CD4-positive, alpha-beta memory T cell (primary cell): ENCODE data around the gene PLPP6. TPM values are rescaled to one million over a fixed set of nuclear protein-coding genes. Genes with fewer than 3 reads are reported as not detected.

Experiments
- CTCF ChIA-PET: fragments of 350-600 bp; sonication (Branson Sonifier 250); formaldehyde crosslinking; loops from one replicate; lab custom pipeline; 2021; ENCODE audit warnings: inconsistent platforms; ENCODE audit not compliant: partially characterized antibody; lab: Charles Lee
- POLR2A ChIA-PET: fragments of 350-600 bp; sonication (Branson Sonifier 250); formaldehyde crosslinking; loops from one replicate; lab custom pipeline; 2021; ENCODE audit not compliant: partially characterized antibody; lab: Charles Lee
- DNase-seq, 5 donors: peaks; one replicate each; pipeline versions ENCODE4 v3.0.0 to v3.0.0-alpha.2; 2020 to 2022; ENCODE audit warnings: mixed read lengths in 1 of 5
- H3K27ac ChIP-seq: one replicate; pipeline ENCODE4 v1.7.0; 2013; ENCODE audit warnings: low read depth, low read length
- H3K27me3 ChIP-seq: 2 replicates; pipeline ENCODE4 v1.7.0; 2013; ENCODE audit warnings: mild to moderate bottlenecking, low read length, moderate library complexity; ENCODE audit not compliant: insufficient read depth
- H3K36me3 ChIP-seq: 2 replicates; pipeline ENCODE4 v1.7.0; 2013; ENCODE audit warnings: mild to moderate bottlenecking, low read length, moderate library complexity; ENCODE audit not compliant: insufficient read depth
- H3K4me1 ChIP-seq: 2 replicates; pipeline ENCODE4 v1.7.0; 2013; ENCODE audit warnings: mild to moderate bottlenecking, low read length, moderate library complexity; ENCODE audit not compliant: insufficient read depth
- H3K4me3 ChIP-seq, 2 donors: one replicate each; pipeline ENCODE4 v1.7.0; 2013; ENCODE audit warnings: low read length in 2 of 2, mild to moderate bottlenecking in 1 of 2
- H3K9me3 ChIP-seq, 2 donors: one replicate each; pipeline ENCODE4 v1.7.0; 2013; ENCODE audit warnings: low read length in 2 of 2, control low read depth in 1 of 2; ENCODE audit not compliant: control insufficient read depth in 1 of 2
- H3K27ac Mint-ChIP-seq, 7 donors: one replicate each; pipeline ENCODE4 v1.8.0; 2020 to 2021; ENCODE audit warnings: mixed read lengths in 7 of 7, mild to moderate bottlenecking in 6 of 7, inconsistent platforms in 3 of 7, moderate library complexity in 3 of 7
- H3K27me3 Mint-ChIP-seq, 2 donors: one replicate each; pipeline ENCODE4 v1.8.0; 2020 to 2021; ENCODE audit warnings: mixed read lengths in 2 of 2
- H3K36me3 Mint-ChIP-seq, 2 donors: one replicate each; pipeline ENCODE4 v1.8.0; 2020 to 2021; ENCODE audit warnings: mixed read lengths in 2 of 2, inconsistent platforms in 1 of 2, mild to moderate bottlenecking in 1 of 2
- H3K4me1 Mint-ChIP-seq, 4 donors: one replicate each; pipeline ENCODE4 v1.8.0; 2020 to 2021; ENCODE audit warnings: mixed read lengths in 4 of 4, mild to moderate bottlenecking in 1 of 4
- H3K4me3 Mint-ChIP-seq, 8 donors: one replicate each; pipeline ENCODE4 v1.8.0; 2020 to 2021; ENCODE audit warnings: mixed read lengths in 8 of 8, mild to moderate bottlenecking in 7 of 8, moderate library complexity in 6 of 8, inconsistent platforms in 3 of 8
- H3K9me3 Mint-ChIP-seq, 8 donors: one replicate each; pipeline ENCODE4 v1.8.0; 2020 to 2021; ENCODE audit warnings: mixed read lengths in 8 of 8, mild to moderate bottlenecking in 5 of 8, inconsistent platforms in 3 of 8, moderate library complexity in 1 of 8
- intact Hi-C: fragments of 100-400 bp; cut with micrococcal nuclease; formaldehyde crosslinking; loops from one replicate; pipeline ENCODE4 v1.15.1; 2023
- polyA plus RNA-seq, 2 donors: library from polyadenylated mRNA; unstranded; fragments of 300-500 nt; fragmentation: Illumina TruSeq; gene quantifications; one replicate each; pipeline ENCODE4 v1.2.3, GENCODE V29; 2021
- total RNA-seq, 2 experiments: library from RNA; stranded (reverse); gene quantifications; one replicate each; pipeline ENCODE4 v1.2.3, GENCODE V29; 2021

PLPP6 gene
- total RNA-seq, result 10 to 100 TPM; 23.3 to 23.8 TPM
- 1 to 10 TPM; 3.2 to 6.6 TPM for polyA plus RNA-seq

GRCh38 chr9:4662108-4662988, at the start of gene PLPP6:
TSS of gene PLPP6 (plus strand) at chr9:4662294. CDS start at chr9:4662376, 82 bp downstream.
- H3K9me3 Mint-ChIP-seq, result no peaks in the 10 kb centered on the region
- no peaks in the 10 kb centered on the region for H3K27me3 Mint-ChIP-seq
- POLR2A ChIA-PET, result interaction anchor here (0.6 to 5.5 kb wide), 9 partner anchors 15 to 760 kb away, joined by 3 to 74 read pairs (median 4); partner anchors contain the start of genes AK3, CDC37L1 and RCL1
- Histone ChIP-seq H3K4me3 (peak within 1 kb of the TSS; percentile 42 to 83), H3K27me3 (no peaks in the 10 kb centered on the region), H3K4me1 (peaks cover 58% of the 10 kb centered on the region), H3K27ac (peak within 1 kb of the TSS; percentile 67), H3K36me3 (no peaks in the 10 kb centered on the region), H3K9me3 (no peaks in the 10 kb centered on the region)
- H3K27ac Mint-ChIP-seq, result peak within 1 kb of the TSS; percentile 95 to 99 (median 96)
- H3K4me1 Mint-ChIP-seq, result peaks cover 47 to 78% (median 59%) of the 10 kb centered on the region in 4 donors
- intact Hi-C loops, result loop anchor here (1.0 to 10.0 kb wide), 7 partner anchors 17 to 1342 kb away; partner anchors contain the start of genes AK3, CDC37L1, PLGRKT and RCL1
- H3K4me3 Mint-ChIP-seq, result peak within 1 kb of the TSS; percentile 91 to 99 (median 96)
- CTCF ChIA-PET, result interaction anchor here (0.9 to 2.6 kb wide), 6 partner anchors 13 to 324 kb away, joined by 3 to 13 read pairs (median 6); partner anchors contain the start of gene AK3
- DNase-seq, result peak; percentile 70 to 86 (median 76)
- H3K36me3 Mint-ChIP-seq, result peaks cover 0 to 10% of the 10 kb centered on the region in 2 donors

GRCh38 chr9:4614627-4615026, 47.5 kb upstream of the PLPP6 start:
- peaks cover 0 to 3% of the 10 kb centered on the region in 2 donors for H3K36me3 Mint-ChIP-seq
- H3K27me3 Mint-ChIP-seq, result peaks cover 0 to 1% of the 10 kb centered on the region in 2 donors
- ChIA-PET POLR2A (no interaction called here), CTCF (no interaction called here)
- H3K4me3 ChIP-seq, result no peak overlapping the region
- peaks cover 12 to 24% (median 17%) of the 10 kb centered on the region in 4 donors for H3K4me1 Mint-ChIP-seq
- intact Hi-C loops, result no loop called here
- H3K4me3 Mint-ChIP-seq, result no peak overlapping the region
- peak overlapping the region in 2 of 7 donors; percentile 20 to 38 for H3K27ac Mint-ChIP-seq
- no peak overlapping the region for H3K27ac ChIP-seq
- DNase-seq, result no peak
- H3K9me3 Mint-ChIP-seq, result peaks cover 0 to 11% (median 1%) of the 10 kb centered on the region in 8 donors
- H3K9me3 ChIP-seq, result no peaks in the 10 kb centered on the region
- peaks cover 7% of the 10 kb centered on the region for H3K4me1 ChIP-seq
- no peaks in the 10 kb centered on the region for H3K36me3 ChIP-seq
- H3K27me3 ChIP-seq, result no peaks in the 10 kb centered on the region

GRCh38 chr9:4615251-4615650, 46.8 kb upstream of the PLPP6 start:
- no peaks in the 10 kb centered on the region for H3K9me3 ChIP-seq
- Mint-ChIP-seq H3K9me3 (peaks cover 0 to 9% (median under 1%) of the 10 kb centered on the region in 8 donors), H3K27ac (peak overlapping the region in 3 of 7 donors; percentile 7 to 42 (median 20)), H3K4me3 (peak overlapping the region in 1 of 8 donors; percentile 33), H3K36me3 (peaks cover 0 to 3% of the 10 kb centered on the region in 2 donors), H3K27me3 (peaks cover 0 to 1% of the 10 kb centered on the region in 2 donors), H3K4me1 (peaks cover 18 to 30% (median 24%) of the 10 kb centered on the region in 4 donors)
- intact Hi-C loops, result no loop called here
- no peak for DNase-seq
- no peaks in the 10 kb centered on the region for H3K27me3 ChIP-seq
- no peak overlapping the region for H3K27ac ChIP-seq
- H3K4me3 ChIP-seq, result no peak overlapping the region
- POLR2A ChIA-PET, result no interaction called here
- CTCF ChIA-PET, result no interaction called here
- H3K36me3 ChIP-seq, result no peaks in the 10 kb centered on the region
- H3K4me1 ChIP-seq, result peaks cover 14% of the 10 kb centered on the region

- H3K4me1 Mint-ChIP-seq, result peaks cover 23 to 36% (median 28%) of the 10 kb centered on the region in 4 donors
- H3K27ac Mint-ChIP-seq, result peak overlapping the region in 4 of 7 donors; percentile 7 to 42 (median 19)
- peaks cover 0 to 3% of the 10 kb centered on the region in 2 donors for H3K36me3 Mint-ChIP-seq
- H3K4me1 ChIP-seq, result peaks cover 19% of the 10 kb centered on the region
- CTCF ChIA-PET, result interaction anchor here (1.0 kb wide), 1 partner anchor 11 kb away, joined by 3 read pairs; no protein-coding TSS in a partner anchor
- no peak for DNase-seq
- peak overlapping the region in 1 of 8 donors; percentile 33 for H3K4me3 Mint-ChIP-seq
- H3K27ac ChIP-seq, result no peak overlapping the region
- intact Hi-C loops, result no loop called here
- H3K27me3 Mint-ChIP-seq, result peaks cover 0 to 1% of the 10 kb centered on the region in 2 donors
- peaks cover 0 to 9% (median under 1%) of the 10 kb centered on the region in 8 donors for H3K9me3 Mint-ChIP-seq
- no peaks in the 10 kb centered on the region for H3K9me3 ChIP-seq
- H3K27me3 ChIP-seq, result no peaks in the 10 kb centered on the region
- H3K4me3 ChIP-seq, result no peak overlapping the region
- no peaks in the 10 kb centered on the region for H3K36me3 ChIP-seq
- POLR2A ChIA-PET, result no interaction called here
Observed at GRCh38 chr9:4615778-4616177, 46.3 kb upstream of the PLPP6 start.

GRCh38 chr9:4617752-4618151, 44.3 kb upstream of the PLPP6 start:
- H3K4me1 Mint-ChIP-seq, result peaks cover 24 to 41% (median 32%) of the 10 kb centered on the region in 4 donors

GRCh38 chr9:4618700-4619099, 43.4 kb upstream of the PLPP6 start:
- Mint-ChIP-seq H3K4me3 (no peak overlapping the region), H3K27me3 (peaks cover 0 to 1% of the 10 kb centered on the region in 2 donors), H3K4me1 (peaks cover 24 to 41% (median 32%) of the 10 kb centered on the region in 4 donors), H3K9me3 (no peaks in the 10 kb centered on the region), H3K36me3 (no peaks in the 10 kb centered on the region), H3K27ac (peak overlapping the region in 2 of 7 donors; percentile 29 to 63)
- DNase-seq, result no peak
- ChIA-PET POLR2A (no interaction called here), CTCF (no interaction called here)
- H3K27ac ChIP-seq, result no peak overlapping the region
- no peak overlapping the region for H3K4me3 ChIP-seq
- no peaks in the 10 kb centered on the region for H3K9me3 ChIP-seq
- peaks cover 20% of the 10 kb centered on the region for H3K4me1 ChIP-seq
- H3K27me3 ChIP-seq, result no peaks in the 10 kb centered on the region
- intact Hi-C loops, result no loop called here
- H3K36me3 ChIP-seq, result no peaks in the 10 kb centered on the region

More at GRCh38 chr9:4617752-4618151, 44.3 kb upstream of the PLPP6 start:
- DNase-seq, result no peak
- Histone ChIP-seq H3K4me1 (peaks cover 20% of the 10 kb centered on the region), H3K36me3 (no peaks in the 10 kb centered on the region), H3K27ac (no peak overlapping the region), H3K27me3 (no peaks in the 10 kb centered on the region), H3K9me3 (no peaks in the 10 kb centered on the region), H3K4me3 (no peak overlapping the region)
- Mint-ChIP-seq H3K27me3 (peaks cover 0 to 1% of the 10 kb centered on the region in 2 donors), H3K4me3 (no peak overlapping the region), H3K27ac (no peak overlapping the region), H3K9me3 (peaks cover 0 to 2% (median 0%) of the 10 kb centered on the region in 8 donors), H3K36me3 (no peaks in the 10 kb centered on the region)
- intact Hi-C loops, result no loop called here
- CTCF ChIA-PET, result no interaction called here
- POLR2A ChIA-PET, result no interaction called here
